Measurements from ENCODE around the gene EDAR.

EDAR gene

DNA sequence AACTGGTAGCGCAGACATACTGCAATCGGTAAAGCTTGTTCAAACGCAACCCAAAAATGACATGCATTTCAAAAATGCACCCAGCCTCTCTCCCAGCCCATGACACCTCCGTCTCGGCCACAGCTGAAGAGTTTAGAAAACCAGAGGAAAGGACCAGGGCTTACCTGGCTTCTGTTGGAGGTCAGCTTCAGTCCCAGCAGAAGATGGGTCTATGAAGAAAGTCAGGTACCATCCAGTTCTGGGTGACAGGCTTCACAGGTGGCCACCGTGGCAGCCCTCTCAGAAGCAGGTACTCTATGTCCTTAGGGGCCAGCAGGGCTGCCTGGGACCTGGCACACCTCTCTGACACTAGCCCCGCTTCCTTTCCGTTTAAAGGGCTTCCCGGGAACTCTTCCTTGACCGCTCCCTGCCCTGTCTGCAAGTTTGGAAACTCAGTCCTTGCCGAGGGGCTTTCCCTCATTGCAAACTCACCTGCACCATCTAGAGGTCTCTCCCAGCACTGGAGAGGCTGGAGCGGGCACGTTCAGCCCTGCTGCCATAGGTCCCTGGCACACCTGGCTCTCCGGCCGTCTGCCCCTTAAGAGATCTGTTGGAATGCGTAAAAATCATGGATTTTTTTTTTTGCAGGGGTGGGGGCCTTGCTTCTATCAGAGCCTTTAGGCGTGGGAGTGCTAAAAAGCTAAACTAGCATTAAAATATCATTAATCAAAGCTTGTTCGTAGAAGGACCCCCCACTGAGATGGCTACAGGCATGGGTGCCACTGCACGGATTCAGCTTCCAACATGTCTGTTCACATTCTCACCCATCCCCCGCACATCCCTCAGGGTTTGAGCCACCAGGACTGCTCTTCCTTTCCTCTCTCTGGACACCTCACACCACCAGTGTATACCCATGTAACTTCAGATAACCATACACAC lies at the start of gene EDAR:
TSS of gene EDAR (minus strand) at position 425 of the 918 bp plus-strand sequence. CDS start 58,206 bp downstream, outside the sequence.
- no peak within 1 kb of the TSS for H3K9ac ChIP-seq (ENCODE audit: low read length in 2 of 2)

DNA sequence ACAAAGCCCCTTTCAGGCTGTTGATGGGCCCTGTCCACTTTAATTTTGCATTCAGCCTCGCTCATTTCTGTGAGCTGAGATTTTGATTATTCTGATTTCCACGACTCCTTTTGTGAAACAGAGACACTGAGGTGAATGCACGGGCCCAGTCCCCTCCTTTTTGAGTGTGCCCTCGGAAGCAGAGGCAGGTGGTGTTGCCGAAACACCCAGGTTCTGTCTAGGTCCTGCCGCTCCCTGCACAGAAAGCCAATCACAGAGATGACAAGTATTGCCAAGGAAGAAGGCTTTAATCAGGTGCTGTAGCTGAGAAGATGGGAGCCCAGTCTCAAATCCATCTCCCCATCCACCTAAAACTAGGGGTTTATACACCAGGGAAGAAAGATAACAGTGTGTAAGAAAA lies 44.2 kb upstream of the EDAR start:
- Histone ChIP-seq H3K9ac (ENCODE audit: low read length in 2 of 2) (no peak overlapping the region), H3K36me3 (ENCODE audit: control insufficient read depth in 2 of 2, insufficient read depth in 2 of 2, low read length in 2 of 2) (no peaks in the 10 kb centered on the region), H3K9me3 (ENCODE audit: control insufficient read depth in 2 of 2, low read length in 2 of 2) (no peaks in the 10 kb centered on the region), H3K4me3 (ENCODE audit: low read length in 2 of 2) (no peak overlapping the region), H3K27me3 (ENCODE audit: control insufficient read depth in 1 of 2, insufficient read depth in 2 of 2, low read length in 2 of 2) (no peaks in the 10 kb centered on the region), H3K27ac (ENCODE audit: low read length) (no peak overlapping the region), H3K4me1 (ENCODE audit: control insufficient read depth, insufficient read depth, low read length) (peaks cover 7% of the 10 kb centered on the region)

More for the DNA sequence above, at the start of gene EDAR:
- Histone ChIP-seq H3K4me1 (ENCODE audit: control insufficient read depth, insufficient read depth, low read length) (peaks cover 2% of the 10 kb centered on the region), H3K27me3 (ENCODE audit: control insufficient read depth in 1 of 2, insufficient read depth in 2 of 2, low read length in 2 of 2) (peaks cover 4 to 10% of the 10 kb centered on the region in 2 donors), H3K27ac (ENCODE audit: low read length) (no peak within 1 kb of the TSS), H3K4me3 (ENCODE audit: low read length in 2 of 2) (peak within 1 kb of the TSS in 1 of 2 donors; percentile 40), H3K9me3 (ENCODE audit: control insufficient read depth in 2 of 2, low read length in 2 of 2) (no peaks in the 10 kb centered on the region), H3K36me3 (ENCODE audit: control insufficient read depth in 2 of 2, insufficient read depth in 2 of 2, low read length in 2 of 2) (no peaks in the 10 kb centered on the region)

DNA sequence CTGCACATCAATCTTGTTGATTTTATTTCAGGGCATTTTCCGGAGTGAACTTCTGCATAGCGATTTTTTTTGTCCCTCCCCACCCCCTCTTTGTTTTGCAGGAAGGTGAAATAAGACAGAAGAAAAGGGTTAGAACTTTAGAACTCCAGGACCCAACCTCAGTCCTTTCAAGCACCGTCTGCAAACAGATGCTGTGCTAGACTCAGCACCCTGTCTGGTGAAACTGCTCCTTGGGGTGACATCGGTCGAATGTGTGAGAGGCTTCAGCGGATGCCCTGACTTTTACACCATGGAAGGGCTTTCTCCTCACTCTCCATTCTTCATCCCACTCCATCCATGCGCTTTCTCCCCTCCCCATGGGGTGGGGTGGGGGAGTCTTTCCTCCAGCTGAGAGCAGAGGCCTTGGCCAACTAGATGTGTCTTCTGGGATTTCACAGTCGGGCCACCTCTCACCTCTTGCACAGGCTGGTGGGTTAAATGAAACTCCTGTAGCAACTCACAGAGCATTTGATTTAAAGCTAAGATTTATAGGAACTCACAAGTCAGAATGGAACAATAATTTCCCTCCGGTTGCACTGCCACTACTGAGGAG lies 43.3 kb upstream of the EDAR start:
- peak overlapping the region in 1 of 2 donors; percentile 22 for H3K9ac ChIP-seq (ENCODE audit: low read length in 2 of 2)

DNA sequence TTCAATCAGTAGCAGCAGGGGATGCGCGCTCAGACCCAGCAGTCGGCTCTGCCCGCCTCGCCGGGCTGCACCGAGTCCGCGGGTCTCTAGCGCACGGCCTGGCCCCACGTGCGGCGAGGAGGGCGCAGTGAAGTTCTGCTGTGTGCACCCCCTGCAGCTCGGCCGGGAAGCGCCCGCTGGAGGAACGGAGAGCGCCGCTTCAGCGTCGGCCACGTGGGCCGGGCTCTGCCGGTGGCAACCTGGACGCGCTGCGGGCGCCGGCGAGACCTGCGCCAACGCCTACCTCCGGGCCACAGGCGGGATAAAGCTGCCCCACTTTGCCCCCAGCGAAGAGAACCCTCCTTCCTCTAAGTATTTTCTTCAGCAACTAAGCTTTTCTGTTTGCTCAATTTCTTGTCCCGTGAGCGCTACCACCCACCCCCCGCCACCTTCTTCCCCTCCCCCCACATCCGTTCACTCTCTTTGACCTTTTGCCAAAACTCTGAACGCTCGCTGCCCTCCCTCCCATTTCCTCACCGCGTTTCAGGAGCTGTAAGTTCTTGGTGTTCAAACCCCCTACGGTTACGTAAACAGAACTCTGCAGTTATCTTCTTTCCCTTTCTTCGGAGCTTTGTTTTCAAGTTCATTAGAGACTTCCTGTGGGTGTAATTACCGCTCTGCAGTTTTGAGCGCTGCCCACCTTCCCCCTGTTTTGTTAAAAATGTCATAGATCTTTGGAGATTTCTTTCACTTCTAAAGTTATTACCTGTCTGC lies 42.6 kb upstream of the EDAR start:
- no peaks in the 10 kb centered on the region for H3K9me3 ChIP-seq (ENCODE audit: control insufficient read depth in 2 of 2, low read length in 2 of 2)
- peaks cover 7% of the 10 kb centered on the region for H3K4me1 ChIP-seq (ENCODE audit: control insufficient read depth, insufficient read depth, low read length)
- H3K27me3 ChIP-seq (ENCODE audit: control insufficient read depth in 1 of 2, insufficient read depth in 2 of 2, low read length in 2 of 2), result no peaks in the 10 kb centered on the region
- no peaks in the 10 kb centered on the region for H3K36me3 ChIP-seq (ENCODE audit: control insufficient read depth in 2 of 2, insufficient read depth in 2 of 2, low read length in 2 of 2)
- peak overlapping the region in 1 of 2 donors; percentile 22 for H3K9ac ChIP-seq (ENCODE audit: low read length in 2 of 2)
- H3K27ac ChIP-seq (ENCODE audit: low read length), result no peak overlapping the region
- peak overlapping the region; percentile 58 to 69 for H3K4me3 ChIP-seq (ENCODE audit: low read length in 2 of 2)

More for the DNA sequence above, 43.3 kb upstream of the EDAR start:
- no peaks in the 10 kb centered on the region for H3K27me3 ChIP-seq (ENCODE audit: control insufficient read depth in 1 of 2, insufficient read depth in 2 of 2, low read length in 2 of 2)
- no peaks in the 10 kb centered on the region for H3K36me3 ChIP-seq (ENCODE audit: control insufficient read depth in 2 of 2, insufficient read depth in 2 of 2, low read length in 2 of 2)
- H3K27ac ChIP-seq (ENCODE audit: low read length), result no peak overlapping the region
- H3K9me3 ChIP-seq (ENCODE audit: control insufficient read depth in 2 of 2, low read length in 2 of 2), result no peaks in the 10 kb centered on the region
- H3K4me3 ChIP-seq (ENCODE audit: low read length in 2 of 2), result peak overlapping the region; percentile 58 to 69
- peaks cover 7% of the 10 kb centered on the region for H3K4me1 ChIP-seq (ENCODE audit: control insufficient read depth, insufficient read depth, low read length)

DNA sequence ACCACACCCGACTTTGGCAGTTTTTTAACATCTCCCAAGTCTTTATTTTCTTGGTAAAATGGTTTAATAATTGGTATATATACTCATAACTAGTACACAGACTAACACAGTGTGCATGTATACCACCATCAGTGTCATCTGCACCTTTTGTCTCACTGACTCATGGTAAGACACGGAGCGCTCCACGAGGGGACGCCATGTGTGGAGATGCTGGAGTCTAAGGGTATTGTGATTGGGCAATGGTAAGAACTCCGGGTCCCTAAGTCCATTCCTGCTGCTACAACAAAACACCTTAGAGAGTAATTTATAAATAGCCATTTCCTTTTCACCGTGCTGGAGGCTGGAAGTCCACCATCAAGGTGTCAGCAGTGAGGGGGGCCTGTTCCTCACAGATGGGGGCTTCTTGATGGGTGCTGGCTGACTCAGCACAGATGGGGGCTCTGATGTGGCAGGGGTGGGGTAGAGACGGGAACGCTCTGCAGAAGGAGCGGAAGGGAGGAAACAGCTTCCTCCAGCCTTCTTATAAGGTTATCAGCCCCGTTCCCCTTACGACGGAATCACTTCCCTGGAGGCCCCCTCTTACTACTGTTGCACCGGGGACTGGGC lies 42.0 kb upstream of the EDAR start:
- no peak overlapping the region for H3K27ac ChIP-seq (ENCODE audit: low read length)

DNA sequence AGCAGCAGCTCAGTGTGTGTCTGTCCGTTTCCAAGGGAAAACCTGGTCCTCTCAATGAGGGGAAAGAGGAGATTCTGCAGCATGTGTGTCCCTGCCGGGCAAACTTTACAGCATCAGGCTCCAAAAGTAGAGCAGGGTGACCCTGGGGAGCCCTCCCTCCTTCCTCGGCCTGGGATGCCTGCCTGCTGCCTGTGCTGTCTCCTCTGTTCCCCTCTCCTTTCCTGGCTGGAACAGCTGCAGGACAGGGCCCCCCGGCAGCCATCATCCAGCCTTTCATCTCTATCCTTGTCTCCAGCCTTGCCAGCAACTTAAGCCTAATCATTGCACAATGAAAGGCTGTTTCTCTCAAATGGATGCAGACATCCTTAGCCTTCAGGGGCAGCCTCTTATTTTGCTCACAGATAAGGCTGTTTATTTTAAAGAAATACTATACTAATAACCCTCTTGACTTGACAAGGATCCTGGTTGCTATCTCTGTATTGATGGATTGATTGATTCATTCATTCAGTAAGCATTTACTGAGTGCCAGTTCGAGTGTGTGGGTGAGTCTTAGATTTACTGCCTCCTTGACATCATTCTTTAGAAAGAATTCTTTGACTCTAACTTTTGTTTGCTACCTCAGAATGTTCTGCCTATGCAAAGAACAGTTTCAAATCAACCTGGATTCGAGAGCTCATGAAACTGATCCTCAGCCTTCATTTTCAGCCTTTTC lies 40.6 kb upstream of the EDAR start:
- no peak overlapping the region for H3K9ac ChIP-seq (ENCODE audit: low read length in 2 of 2)
- H3K27me3 ChIP-seq (ENCODE audit: control insufficient read depth in 1 of 2, insufficient read depth in 2 of 2, low read length in 2 of 2), result no peaks in the 10 kb centered on the region
- peaks cover 7% of the 10 kb centered on the region for H3K4me1 ChIP-seq (ENCODE audit: control insufficient read depth, insufficient read depth, low read length)
- H3K4me3 ChIP-seq (ENCODE audit: low read length in 2 of 2), result no peak overlapping the region
- no peaks in the 10 kb centered on the region for H3K36me3 ChIP-seq (ENCODE audit: control insufficient read depth in 2 of 2, insufficient read depth in 2 of 2, low read length in 2 of 2)
- no peak overlapping the region for H3K27ac ChIP-seq (ENCODE audit: low read length)
- H3K9me3 ChIP-seq (ENCODE audit: control insufficient read depth in 2 of 2, low read length in 2 of 2), result no peaks in the 10 kb centered on the region

More for the DNA sequence above, 42.0 kb upstream of the EDAR start:
- peak overlapping the region; percentile 58 to 69 for H3K4me3 ChIP-seq (ENCODE audit: low read length in 2 of 2)
- H3K9ac ChIP-seq (ENCODE audit: low read length in 2 of 2), result no peak overlapping the region
- H3K27me3 ChIP-seq (ENCODE audit: control insufficient read depth in 1 of 2, insufficient read depth in 2 of 2, low read length in 2 of 2), result no peaks in the 10 kb centered on the region
- H3K9me3 ChIP-seq (ENCODE audit: control insufficient read depth in 2 of 2, low read length in 2 of 2), result no peaks in the 10 kb centered on the region
- peaks cover 7% of the 10 kb centered on the region for H3K4me1 ChIP-seq (ENCODE audit: control insufficient read depth, insufficient read depth, low read length)
- H3K36me3 ChIP-seq (ENCODE audit: control insufficient read depth in 2 of 2, insufficient read depth in 2 of 2, low read length in 2 of 2), result no peaks in the 10 kb centered on the region

DNA sequence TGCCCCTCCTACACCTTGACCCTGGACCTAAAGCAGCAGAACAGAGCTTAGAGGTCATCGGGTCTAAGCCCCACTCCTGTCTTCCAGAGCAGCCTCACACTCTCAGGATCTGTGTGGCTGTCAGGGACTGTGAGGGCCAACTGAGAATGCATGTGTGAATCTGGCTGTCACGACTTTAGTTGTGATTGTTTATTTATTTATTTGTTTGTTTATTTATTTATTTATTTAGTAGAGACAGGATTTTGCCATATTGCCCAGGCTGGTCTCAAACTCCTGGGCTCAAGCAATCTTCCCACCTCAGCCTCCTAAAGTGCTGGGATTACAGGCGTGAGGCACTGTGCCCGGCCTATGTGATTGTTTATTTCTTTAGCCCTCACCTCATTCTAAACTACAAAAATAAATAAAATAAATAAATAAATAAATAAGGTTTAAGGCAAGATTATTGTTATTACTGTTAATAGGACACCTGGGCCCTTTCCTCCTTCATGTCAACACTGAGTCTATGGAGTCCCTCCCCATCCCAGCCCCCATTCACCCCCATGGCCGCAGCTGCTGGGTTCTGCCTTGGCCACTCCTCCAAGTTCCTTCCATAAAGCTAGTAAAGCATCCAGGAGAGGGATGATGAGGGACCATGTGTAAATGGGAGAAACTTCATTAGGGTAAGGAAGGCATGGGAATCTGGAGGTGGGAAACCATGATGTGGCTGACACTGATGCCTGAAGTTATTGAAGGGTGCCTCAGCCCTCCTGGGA lies 39.9 kb upstream of the EDAR start:
- no peak overlapping the region for H3K4me3 ChIP-seq (ENCODE audit: low read length in 2 of 2)
- peaks cover 7% of the 10 kb centered on the region for H3K4me1 ChIP-seq (ENCODE audit: control insufficient read depth, insufficient read depth, low read length)
- no peaks in the 10 kb centered on the region for H3K36me3 ChIP-seq (ENCODE audit: control insufficient read depth in 2 of 2, insufficient read depth in 2 of 2, low read length in 2 of 2)
- no peaks in the 10 kb centered on the region for H3K27me3 ChIP-seq (ENCODE audit: control insufficient read depth in 1 of 2, insufficient read depth in 2 of 2, low read length in 2 of 2)
- H3K9me3 ChIP-seq (ENCODE audit: control insufficient read depth in 2 of 2, low read length in 2 of 2), result no peaks in the 10 kb centered on the region
- no peak overlapping the region for H3K9ac ChIP-seq (ENCODE audit: low read length in 2 of 2)
- H3K27ac ChIP-seq (ENCODE audit: low read length), result no peak overlapping the region

DNA sequence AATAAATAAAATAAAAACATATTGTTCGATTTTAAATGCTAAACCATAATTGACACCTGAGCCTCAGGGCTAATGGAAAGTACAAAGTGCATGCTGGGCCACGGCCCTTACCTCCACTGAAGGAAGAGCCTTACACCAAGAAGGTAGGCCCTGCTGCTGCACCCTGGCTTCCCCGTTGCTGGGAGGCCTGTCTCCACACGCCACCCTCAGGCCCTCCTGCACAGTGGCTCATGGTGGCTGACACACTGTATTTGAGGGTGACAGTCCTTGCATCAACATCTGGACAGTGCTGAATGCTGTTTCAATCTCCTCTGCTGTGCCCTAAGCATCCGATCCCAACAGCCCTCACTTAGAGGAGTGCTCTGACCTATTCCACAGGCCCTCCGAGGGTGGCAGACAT lies 39.3 kb upstream of the EDAR start:
- H3K9ac ChIP-seq (ENCODE audit: low read length in 2 of 2), result no peak overlapping the region
- H3K27me3 ChIP-seq (ENCODE audit: control insufficient read depth in 1 of 2, insufficient read depth in 2 of 2, low read length in 2 of 2), result no peaks in the 10 kb centered on the region
- no peaks in the 10 kb centered on the region for H3K9me3 ChIP-seq (ENCODE audit: control insufficient read depth in 2 of 2, low read length in 2 of 2)
- H3K4me3 ChIP-seq (ENCODE audit: low read length in 2 of 2), result no peak overlapping the region
- H3K4me1 ChIP-seq (ENCODE audit: control insufficient read depth, insufficient read depth, low read length), result peaks cover 7% of the 10 kb centered on the region
- no peak overlapping the region for H3K27ac ChIP-seq (ENCODE audit: low read length)
- no peaks in the 10 kb centered on the region for H3K36me3 ChIP-seq (ENCODE audit: control insufficient read depth in 2 of 2, insufficient read depth in 2 of 2, low read length in 2 of 2)

DNA sequence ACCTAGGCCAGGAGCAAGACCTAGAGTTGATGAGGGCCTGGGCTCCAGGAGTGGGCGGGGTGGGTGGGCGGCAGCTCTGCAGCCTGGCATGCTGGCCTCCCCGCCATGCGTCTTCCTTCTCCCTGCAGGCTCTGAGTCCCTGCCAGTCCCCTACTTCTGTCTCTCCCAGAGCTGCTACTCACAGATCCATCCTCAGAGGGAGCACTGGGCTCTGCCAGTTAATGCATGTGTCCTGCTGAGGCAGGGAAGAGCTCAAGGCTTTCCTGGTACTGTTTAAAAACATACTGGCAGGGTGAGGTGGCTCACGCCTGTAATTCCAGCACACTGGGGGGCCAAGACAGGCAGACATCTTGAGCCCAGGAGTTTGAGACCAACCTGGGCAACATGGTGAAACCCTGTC lies 38.7 kb upstream of the EDAR start:
- no peak overlapping the region for H3K9ac ChIP-seq (ENCODE audit: low read length in 2 of 2)
- no peaks in the 10 kb centered on the region for H3K36me3 ChIP-seq (ENCODE audit: control insufficient read depth in 2 of 2, insufficient read depth in 2 of 2, low read length in 2 of 2)
- H3K9me3 ChIP-seq (ENCODE audit: control insufficient read depth in 2 of 2, low read length in 2 of 2), result no peaks in the 10 kb centered on the region
- no peaks in the 10 kb centered on the region for H3K27me3 ChIP-seq (ENCODE audit: control insufficient read depth in 1 of 2, insufficient read depth in 2 of 2, low read length in 2 of 2)
- no peak overlapping the region for H3K4me3 ChIP-seq (ENCODE audit: low read length in 2 of 2)
- peaks cover 7% of the 10 kb centered on the region for H3K4me1 ChIP-seq (ENCODE audit: control insufficient read depth, insufficient read depth, low read length)
- H3K27ac ChIP-seq (ENCODE audit: low read length), result no peak overlapping the region

Data from stomach smooth muscle (tissue), 2 donors.